DMS53 (cell line): ENCODE results near the gene COLEC11.
"Not testable (repeated sequence)": the region's sequence is repeated elsewhere in the genome, so short reads cannot be mapped to it uniquely, and the experiment has no call there.

ENCODE experiments used
- DNase-seq: peaks from one replicate; lab custom pipeline; 2025; lab: John Stamatoyannopoulos, UW

COLEC11 gene

DNA sequence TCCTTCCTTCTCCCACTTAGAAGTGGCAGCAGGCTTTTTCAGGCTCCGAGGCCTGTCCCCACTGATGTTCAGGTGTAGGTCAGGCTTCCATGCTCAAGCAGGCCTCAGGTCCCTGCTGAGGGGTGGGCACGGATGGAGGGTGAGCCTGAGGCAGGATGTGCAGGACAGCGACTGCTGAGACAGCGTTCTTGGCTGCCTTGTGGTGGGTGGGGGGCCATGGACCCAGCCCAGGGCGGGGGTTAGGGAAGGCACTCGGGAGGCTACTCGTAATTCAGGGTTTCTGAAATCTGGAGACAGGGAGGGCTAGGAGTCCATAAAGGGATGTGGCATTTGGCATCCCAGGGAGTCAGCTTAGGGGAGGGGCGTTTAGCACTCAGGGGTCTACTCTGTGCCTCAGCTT is 30.3 kb downstream of the COLEC11 start:
- no peak for DNase-seq

DNA sequence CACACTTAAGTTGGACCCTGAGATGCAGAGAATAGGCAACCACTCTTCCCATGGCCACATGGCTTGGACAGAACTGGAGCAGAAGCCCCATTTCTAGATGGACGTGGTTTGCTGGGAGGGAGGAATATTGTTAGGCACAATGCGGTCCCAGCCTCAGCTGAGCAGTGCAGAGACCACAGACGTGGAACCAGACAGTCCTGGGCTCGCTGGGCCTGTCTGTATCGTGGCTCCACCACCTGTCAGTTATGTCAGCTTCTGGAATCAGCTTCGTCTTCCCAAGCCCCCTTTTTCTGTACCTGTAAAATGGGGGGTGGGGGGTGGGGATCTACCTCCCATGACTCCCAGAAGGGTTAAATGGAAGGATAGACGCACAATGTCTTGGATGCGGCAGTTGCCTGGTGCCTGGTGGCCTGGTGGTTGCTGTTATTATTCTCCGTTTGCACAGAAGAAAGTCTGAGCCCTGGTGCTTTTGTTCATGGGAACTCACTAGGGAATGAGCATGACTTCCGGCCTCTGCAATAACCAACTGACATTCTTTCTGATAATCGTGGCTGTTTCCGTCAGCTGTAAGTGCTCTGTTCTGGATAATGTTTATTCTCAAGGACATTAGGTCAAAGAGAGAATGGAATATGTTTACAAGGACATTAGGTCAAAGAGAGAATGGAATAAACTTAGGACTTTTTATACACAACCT is 31.4 kb downstream of the COLEC11 start:
- DNase-seq, result no peak

DNA sequence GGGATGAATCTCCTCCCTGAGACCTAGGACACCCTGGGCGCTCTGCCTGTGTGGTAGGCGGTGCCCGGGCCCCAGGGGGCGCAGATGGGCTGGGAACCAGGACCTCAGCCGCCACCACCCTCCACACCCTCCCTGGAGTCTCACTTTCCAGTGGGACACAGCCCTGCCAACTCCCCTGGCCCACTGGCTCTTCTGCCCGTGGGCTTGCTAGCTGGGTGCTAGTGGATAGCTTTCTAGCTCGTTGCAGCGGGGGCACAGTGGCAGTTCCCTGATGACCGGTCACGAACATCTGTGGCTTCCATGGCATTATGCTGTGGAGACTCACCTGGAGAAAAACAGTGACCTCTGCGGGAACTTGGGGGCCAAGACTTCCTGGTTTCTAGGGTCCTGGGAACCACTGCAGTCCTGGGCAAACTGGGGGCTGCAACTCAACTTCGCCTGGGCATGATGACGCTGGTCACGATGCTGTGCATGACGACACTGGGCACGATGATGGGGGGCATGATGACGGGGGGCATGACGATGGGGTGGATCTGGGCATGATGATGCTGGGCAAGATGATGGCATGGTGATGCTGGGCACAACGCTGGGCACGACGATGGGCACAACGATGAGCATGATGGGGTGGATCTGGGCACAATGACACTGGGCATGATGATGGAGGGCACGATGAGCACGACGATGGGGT is 32.0 kb downstream of the COLEC11 start:
- DNase-seq, result no peak

DNA sequence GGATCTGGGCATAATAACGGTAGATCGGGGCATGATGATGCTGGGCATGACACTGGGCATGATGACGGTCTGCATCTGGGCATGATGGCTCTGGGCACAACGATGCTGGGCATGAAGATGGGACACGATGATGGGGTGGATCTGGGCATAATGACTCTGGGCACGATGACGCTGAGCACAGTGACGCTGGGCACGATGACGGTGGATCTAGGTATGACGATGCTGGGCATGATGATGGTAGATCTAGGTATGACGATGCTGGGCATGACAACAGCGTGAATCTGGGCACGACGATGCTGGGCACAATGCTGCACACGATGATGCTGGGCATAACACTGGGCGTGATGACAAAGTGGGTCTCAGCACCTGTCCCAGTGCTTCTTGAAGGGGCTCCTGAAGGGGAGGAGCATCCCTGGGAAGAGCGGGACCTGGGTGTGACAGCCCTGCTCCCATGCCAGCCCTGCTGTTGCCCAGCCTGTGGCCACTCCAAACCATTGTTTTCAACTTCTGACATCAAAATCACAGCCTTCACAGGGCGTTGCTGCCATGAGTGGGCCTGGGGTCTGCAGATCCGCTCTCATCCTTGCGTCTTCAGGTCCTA is 32.7 kb downstream of the COLEC11 start:
- no peak for DNase-seq

DNA sequence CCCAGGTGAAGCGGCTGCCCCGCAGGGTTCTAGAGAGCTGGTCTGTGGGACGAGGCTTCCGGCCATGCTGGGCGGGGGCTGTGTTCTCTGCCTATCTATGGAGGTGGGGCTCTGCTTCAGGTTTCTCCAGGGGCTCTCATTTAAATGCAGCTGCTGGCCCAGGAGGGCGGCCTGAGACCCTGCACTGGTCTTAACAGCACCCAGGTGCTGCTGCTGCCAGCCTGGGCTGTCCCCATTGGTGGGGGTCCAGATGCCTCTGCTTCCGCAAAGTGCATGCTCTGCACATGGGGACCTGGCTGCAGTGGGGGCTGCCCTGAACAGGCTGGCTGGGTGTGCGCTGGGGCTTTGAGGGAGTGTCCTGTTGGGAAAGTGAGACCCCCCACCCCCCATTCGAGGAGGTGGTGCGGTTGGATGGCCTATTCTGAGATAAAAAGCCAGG is 33.3 kb downstream of the COLEC11 start:
- no peak for DNase-seq

DNA sequence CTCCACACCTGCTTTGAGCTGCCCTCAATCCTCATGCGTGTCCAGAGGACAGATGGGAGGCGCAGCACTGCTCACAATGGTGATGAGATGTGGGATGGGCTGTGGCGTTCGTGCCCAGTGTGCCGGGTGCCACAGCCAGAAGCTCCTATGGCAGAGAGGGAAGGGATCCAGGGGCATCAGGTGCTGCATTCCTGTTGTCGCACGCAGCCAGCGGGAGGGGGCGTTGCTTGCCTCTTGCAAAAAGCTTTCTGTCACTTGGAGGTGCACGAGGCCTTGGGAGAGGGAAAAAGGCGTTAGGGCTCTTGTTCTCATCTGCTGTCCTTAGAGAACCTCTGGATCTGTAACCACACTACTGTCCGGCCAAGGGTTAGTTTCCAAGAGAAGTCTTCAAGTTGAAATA is 33.9 kb downstream of the COLEC11 start:
- DNase-seq, result peak; percentile 51

DNA sequence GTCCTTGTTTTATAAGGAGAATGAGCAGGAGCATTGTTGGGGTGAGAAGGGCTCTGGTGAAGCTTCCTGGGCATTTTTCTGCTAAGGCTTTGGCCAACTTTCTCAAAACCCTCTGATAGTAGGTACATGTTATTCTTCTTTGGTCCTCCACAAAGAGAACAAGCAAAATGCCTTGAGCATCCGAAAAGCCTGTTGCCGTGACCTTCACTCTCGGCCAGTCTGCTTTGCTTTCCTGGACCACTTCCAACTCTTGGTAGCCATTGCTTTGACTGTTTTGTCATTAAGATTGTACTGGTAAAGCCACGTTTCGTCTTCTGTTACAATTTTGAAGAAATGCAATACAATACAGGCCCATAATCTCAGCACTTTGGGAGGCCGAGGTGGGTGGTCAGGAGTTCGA is 35.7 kb downstream of the COLEC11 start:
- no peak for DNase-seq

DNA sequence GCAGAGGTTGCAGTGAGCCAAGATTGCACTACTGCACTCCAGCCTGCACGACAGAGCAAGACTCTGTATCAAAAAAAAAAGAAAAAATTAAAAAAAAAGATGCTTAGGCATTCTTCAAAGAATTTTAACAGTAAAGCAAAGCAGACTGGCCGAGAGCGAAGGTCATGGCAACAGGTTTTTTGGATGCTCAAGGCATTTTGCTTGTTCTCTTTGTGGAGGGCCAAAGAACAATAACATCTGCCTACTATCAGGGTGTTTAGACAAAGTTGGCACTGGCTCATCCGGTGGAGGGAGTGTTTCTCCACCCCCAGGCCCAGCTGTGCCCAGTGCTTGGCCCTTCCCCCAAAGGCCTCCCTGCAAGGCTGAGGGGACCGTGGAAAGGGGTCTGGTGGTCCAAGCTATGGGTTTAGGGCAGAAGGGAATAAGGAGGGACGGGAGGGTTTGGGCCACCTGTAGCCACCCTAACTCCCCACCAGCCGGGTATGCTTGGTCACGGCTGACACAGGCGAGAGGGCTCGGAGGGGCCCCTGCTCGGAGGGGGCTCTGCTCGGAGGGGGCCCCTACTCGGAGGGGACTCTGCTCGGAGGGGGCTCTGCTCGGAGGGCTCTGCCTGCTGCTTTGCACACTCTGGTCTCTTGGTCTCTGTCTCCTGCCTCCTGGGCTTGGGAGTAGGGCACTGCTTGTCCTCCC is 36.4 kb downstream of the COLEC11 start:
- no peak for DNase-seq

DNA sequence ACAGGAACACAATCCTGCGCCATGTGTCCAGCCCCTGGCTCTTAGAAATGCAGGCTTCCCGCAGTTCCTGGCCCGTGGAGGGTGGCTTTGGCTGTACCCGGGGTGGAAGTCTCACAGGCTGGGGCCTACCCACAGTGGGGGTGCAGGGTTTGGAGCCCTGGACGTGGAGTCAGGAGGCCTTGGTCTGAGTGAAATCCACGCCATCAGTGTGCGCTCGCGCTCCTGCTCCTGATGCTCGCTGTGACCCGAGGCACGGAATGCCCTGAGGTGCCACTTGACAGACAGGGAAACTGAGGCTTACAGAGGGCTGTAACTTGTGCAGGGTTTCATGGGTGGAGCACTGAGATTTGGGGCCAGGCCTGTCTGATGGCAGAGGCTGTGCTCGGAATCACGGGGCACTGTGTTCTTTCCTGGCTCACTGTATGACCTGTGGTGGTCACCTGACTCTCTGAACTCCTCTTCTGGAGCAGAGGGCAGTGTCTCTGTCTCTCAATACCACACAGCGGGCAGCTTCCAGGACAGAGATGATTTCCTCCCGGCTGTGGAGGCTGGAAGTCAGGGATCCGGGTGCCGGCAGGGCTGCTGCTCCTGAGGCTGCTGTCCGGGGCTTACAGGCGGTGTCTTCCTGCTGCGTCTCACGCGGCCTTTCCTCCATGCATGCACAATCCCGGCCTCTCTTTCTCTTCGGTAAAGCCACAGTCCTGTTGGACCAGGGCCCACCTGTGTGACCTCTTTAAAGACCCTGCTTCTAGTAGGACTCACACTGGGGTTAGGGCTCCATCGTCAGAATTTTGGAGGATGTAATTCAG is 37.1 kb downstream of the COLEC11 start:
- DNase-seq, result no peak

DNA sequence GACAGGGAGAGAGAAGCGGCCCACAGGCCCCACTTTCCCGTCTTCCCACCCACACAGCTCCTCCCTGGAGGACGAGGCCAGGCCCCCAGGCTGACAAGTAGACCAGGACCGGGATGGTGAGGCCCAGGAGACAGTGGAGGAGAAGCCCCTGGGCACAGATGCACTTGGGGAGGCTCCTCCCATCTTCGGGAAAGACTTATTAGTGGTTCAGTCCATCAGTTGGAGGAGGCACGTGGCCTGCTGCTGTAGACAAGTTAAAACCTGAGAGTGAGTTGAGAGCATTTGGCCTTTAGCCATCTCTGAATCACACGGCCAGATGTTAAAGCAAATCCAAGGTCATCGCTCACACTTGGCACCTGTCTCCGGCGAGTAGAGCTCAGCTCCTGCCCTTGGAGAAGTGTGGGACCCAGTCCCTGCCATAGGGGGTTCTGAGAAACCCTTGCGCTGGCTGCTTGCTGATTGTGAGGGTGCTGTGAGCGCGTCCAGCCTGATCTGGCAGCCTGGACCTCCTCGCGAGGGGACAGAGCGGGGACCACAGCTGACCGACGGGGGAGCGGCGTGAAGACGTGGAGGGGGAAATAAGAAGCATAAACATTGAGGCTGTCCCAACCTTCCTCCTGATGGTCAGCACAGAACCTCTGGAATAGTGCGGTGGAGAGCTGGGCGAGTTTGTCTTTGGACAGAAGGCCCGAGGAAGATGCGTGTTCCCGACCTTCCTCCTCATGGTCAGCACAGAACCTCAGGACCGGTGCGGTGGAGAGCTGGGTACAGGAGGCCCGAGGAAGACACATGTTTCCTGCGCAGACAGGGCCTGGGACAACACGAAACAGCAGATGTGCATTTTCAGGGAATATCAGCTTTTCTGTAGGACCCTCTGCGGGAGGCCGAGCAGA is 38.4 kb downstream of the COLEC11 start:
- DNase-seq, result peak; percentile 15

DNA sequence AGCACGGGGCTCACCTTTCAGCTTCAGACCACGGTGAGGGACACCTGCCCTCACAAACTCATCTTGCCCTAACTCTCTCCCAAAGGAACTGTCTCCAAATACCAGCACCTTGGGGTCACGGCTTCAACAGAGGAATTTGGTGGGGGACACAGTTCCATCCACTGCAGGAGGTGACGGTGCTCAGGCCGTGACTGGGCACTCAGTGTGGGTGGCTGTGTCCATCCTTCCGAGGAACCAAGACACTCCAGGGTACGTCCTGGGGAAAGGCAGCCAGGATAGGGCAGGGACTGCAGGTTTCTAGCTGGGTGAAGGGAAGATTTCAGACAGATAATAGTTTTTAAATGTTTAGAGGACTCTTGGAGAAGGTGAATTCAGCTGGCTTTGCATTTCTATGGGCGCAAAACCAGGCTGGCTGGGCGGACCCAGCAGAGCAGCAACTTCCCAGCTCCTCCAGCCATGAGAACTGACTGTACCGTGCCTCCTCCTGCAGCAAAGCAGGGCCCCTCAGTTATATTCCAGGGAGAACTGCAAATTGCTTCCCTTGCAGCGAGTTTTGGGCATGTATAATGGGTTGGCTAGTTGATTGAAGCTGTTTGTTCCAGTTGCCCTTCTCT is 39.2 kb downstream of the COLEC11 start:
- no peak for DNase-seq

DNA sequence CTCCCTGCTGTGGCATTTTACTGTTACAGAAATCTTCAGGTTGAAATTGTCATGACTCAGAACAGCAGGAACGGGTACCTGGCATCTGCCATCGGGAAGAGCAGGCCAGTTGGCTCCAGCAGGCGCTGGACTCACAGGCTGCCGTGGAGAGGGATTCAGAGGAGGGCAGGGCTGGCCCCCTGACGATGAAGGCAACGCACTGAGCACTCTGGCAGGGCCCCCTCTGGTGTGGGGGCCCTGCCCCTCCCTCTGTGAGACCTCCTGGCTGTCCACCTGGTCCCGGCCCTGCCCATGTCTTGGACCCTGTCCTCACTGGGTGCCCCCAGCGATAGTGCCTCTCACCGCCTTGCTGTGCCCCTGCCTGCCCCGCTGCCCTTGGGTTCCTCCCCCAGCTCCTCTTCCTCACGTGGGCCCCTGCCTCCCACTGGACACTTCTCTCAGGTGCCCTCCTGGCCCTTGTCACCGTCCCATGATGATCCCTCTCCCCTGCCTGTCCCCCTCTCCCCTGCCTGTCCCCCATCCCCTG is 39.7 kb downstream of the COLEC11 start:
- DNase-seq, result no peak

DNA sequence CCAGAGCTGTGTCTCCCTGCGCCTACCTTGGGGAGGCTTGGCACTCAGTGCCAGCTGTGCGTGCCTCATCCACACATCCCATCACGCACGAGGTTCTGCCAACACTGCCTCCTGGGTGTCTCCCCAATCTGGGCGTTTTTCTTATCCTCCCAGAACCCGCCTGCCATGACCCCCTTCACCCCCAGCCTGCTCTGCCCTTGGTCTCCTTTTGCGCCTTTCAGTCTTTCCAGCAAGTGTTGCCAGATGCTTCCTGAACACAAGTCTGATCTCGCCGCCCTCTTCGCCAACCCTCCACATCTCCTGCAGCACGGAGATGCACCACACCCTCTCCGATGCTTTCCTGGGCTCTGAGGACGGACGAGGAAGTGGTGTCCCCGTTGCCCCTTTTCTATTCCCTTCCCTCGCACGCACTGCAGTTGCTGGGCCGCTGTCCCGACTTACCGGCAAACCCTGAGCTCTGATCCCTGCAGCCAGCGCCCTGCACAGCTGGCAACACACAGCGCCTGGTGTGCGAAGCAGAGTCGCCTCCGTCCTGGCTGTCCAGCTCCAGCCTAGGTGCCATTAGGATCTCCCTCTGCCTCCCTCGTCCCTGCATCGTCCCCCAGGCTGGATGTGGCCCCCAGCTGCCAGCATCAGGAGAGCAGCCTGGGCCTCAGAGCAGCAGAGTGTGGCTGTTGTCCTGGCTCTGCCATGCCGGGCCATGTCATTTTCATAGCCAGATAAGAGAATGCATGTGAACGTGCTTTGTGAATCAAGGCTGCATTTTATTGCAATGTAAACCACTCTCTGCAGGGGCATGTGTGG is 40.5 kb downstream of the COLEC11 start:
- no peak for DNase-seq

DNA sequence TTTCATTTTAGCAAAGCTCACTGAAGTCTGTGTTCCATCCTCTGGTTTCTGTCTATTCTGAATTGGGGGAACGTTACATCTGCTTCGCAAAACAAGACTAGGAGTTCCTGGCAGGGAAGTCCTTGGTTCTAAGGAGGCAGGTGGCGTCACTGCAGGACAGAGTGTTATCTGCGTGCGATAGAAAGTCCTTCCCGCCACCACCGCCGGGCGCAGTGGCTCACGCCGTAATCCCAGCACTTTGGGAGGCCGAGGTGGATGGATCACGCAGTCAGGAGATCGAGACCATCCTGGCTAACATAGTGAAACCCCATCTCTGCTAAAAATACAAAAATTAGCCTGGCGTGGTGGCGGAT is 41.0 kb downstream of the COLEC11 start:
- DNase-seq, result not testable (repeated sequence)

DNA sequence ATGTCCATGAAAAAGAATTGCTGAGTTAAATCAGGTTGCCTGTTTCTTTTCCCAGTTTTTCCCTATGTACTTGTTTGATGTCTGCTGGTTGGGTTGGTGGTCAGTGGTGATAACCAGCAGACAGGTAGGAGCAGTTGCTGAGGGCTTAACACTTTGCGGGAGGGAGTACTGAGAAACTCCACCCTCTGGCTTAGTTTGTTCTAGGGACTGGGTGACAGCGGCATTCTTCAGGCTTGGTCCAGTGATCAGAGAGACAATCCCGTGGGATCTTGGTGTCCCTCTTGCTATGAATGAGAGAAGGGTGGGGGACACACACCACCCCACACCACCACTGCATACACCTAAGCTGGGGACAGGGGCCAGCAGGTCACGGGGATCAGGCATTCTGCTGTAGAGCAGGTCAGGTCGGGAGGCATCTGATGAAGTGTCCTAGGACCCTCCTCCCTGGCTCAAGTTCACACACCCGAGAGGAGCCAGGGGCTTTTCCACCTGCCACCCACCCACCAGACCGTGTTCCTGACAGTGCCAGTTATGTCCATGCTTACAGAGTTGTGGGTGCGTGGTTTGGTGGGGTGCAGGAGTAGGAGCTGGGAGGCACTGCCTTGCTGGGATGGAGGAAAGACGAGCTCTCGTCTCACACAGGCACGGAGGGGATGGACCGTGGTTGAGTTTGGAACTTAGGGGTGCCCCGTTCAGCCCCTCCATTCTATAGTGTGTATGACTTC is 41.8 kb downstream of the COLEC11 start:
- no peak for DNase-seq

DNA sequence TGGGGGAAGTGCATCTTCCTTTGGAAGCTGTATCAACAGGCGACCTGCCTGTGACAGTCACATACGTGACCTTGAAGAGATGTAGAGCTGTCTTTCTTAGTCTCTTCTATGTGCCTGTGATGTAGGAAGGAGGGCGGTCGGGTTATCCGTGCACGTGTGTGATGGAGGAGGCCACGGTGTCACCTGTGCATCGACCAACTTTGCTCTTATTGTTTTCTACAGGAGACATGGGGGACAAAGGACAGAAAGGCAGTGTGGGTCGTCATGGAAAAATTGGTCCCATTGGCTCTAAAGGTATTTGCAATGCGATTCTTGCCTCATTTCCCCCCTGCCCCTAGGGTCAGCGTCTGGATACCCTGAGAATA is 42.4 kb downstream of the COLEC11 start:
- DNase-seq, result no peak

DNA sequence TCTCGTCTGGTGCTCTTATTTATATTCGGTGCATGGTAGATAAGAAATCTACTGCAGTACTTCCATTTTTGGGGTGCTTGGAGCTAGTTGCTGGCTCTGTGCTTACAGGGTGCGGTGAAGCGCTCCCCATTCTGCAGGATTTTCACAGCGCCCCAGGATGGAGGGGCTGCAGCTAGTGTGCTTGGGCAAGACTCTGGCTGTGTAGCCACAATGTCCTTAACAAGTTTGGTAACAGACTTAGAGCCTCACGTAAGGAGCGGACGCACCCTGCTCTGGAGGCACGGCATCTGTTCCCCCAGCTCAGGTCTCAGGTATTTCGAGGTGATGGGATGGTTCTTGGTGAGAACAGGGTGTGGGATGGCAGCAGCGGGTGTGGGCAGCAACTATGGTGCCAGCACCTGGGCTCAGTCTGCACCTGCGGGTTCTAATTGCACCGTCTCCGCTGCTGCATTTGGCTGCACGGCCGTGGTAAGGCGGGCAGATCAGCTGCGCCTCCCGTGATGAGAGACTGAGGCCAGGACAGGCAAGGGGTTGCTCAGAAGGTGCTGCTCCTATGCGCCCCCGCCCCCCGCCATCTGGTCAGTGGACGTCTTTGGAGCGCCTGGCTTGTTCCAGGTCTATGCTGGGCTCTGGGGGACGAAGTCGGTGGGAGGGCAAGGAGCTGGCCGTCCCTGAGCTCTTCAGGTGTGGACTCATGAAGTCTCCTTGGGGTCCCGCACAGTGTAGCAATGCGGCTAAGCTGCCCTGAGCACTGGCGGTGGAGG is 43.0 kb downstream of the COLEC11 start:
- no peak for DNase-seq

DNA sequence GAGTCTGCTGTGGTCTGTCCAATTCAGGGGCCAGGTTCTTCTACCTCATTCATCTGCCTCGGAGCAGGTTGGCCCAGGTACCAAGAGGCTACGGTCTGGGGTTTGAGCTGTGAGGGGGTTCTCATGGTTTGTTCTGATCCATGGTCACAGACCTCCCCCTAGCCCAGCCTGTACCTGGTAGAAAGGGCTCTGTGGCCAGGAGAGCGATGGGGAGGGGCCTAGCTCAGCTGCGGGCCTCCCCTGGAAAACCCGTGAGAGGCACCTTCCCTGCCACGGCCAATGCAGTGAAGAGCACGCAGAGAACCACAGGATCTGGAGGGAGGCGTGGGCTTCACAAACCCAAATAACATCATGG is 43.5 kb downstream of the COLEC11 start:
- no peak for DNase-seq
